Epithelial cell of proximal tubule (primary cell): ENCODE results near the gene RBM11. TPM values are rescaled to one million over a fixed set of nuclear protein-coding genes. Genes with fewer than 3 reads are reported as not detected.

Experiments
- DNase-seq: peaks from one replicate; pipeline ENCODE4 v3.0.0-alpha.2; 2011; ENCODE audit warnings: low read depth
- H3K4me3 ChIP-seq: 2 replicates; pipeline ENCODE4 v1.5.1; 2011; ENCODE audit warnings: low read depth, mild to moderate bottlenecking, low read length
- CTCF ChIP-seq: conservative IDR thresholded peaks from 2 replicates; pipeline ENCODE4 v1.5.1; 2012; ENCODE audit warnings: low read depth, mild to moderate bottlenecking, low read length
- total RNA-seq: library from RNA; depleted of rRNA; stranded (reverse); fragments of >200 nt; gene quantifications from 2 replicates; pipeline ENCODE4 v1.2.3, GENCODE V29; 2015

RBM11 gene
- total RNA-seq, 1 donor from 2014 or later: 0.23 TPM

GRCh38 chr21:14267076-14267475 lies 51.1 kb downstream of the RBM11 start:
- no peak for TF ChIP-seq CTCF
- H3K4me3 ChIP-seq: no peak overlapping the region
- DNase-seq: no peak

- no peak overlapping the region for H3K4me3 ChIP-seq
- no peak for DNase-seq
- no peak for TF ChIP-seq CTCF
Measured at GRCh38 chr21:14270631-14271030, 54.7 kb downstream of the RBM11 start.

- DNase-seq: no peak
- H3K4me3 ChIP-seq: no peak overlapping the region
- no peak for TF ChIP-seq CTCF
Measured at GRCh38 chr21:14271053-14271452, 55.1 kb downstream of the RBM11 start.

DNA sequence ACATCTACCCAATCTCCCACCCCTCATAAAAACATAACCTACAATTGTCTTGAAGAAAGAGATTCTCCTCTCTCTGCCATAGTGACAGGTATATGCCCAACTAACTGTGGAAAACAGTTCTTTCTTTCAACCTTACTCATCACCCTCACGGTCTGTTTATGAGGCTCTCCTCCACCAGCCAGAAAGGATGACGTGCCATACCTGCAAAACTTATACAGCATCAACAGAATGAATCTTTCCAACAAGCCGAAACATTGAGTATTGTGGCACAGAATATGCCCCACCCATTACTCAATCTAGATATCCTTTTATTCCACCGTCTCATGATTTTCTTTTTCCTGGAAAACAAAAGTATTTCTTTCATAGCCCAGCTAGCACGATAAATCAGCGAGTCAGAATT lies 55.7 kb downstream of the RBM11 start:
- no peak for TF ChIP-seq CTCF
- no peak overlapping the region for H3K4me3 ChIP-seq
- no peak for DNase-seq

DNA sequence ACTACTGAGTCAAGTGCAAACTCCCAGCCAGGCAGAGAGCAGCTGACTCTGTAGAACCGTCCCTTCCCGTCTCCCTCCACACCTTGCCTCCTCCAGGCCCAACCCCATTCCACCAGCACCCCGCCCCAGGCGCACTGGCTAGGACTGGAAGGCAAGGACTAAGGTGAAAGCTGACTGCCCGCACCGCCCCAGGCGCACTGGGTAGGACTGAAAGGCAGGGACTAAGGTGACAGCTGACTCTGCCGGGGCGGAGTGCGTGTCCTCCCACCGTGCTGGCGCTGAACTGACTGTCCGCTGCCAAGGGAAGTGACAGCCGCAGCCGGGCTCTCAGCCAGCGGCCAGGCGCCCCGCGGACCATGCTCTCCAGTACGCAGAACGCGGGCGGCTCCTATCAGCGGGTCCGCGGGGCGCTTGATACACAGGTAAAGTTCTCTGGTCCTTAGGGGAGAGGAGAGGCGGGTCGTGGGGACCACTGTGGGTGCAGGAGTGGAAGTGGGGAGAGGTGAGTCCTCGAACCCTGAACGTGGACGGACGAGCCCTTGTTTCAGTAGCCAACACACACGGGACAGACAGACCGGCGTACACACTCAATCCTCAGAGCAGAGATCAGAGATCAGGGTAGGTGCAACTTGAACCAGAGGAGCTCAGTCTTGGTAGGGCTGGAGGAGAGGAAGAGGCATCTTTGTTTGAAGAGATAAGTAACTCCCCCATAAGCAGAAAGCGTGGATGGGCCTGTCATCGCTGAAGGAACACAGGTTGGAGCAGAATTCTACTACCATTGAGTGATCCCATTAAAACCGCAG lies 58.0 kb downstream of the RBM11 start:
- TF ChIP-seq CTCF: no peak
- H3K4me3 ChIP-seq: no peak overlapping the region
- DNase-seq: no peak

DNA sequence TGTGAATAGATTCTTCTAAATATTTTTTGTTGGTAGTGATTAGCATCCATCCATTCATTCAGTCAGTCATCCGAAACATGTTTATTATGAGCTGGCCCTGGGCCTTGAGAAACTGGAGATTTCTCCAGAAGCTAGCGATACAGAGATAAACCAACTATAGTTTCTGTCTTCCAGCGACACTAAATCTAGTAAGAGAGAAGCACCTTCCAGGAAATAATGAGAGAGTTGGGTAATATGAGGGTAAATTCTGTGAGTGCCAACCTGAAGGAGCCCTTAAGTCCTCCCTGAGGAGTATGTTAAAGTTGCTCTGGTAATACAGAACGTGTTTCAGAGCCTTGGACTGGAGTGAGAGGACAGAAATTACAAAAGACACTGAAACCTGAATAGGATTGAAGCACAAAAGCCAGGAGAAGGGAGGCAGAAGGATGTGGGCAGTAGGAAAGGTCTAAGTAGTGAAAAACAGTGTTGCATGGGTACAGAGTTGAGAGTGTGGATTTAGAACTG lies 59.8 kb downstream of the RBM11 start:
- DNase-seq: no peak
- TF ChIP-seq CTCF: no peak
- H3K4me3 ChIP-seq: no peak overlapping the region

Other genes with a start within 250 kb of the RBM11 start
- not detected in 2 replicates for gene LIPI, start 5.2 kb upstream of the RBM11 start, total RNA-seq
- gene HSPA13, start 167.0 kb downstream of the RBM11 start, total RNA-seq: 19.5 and 33.6 TPM in 2 replicates